RWPE1 (cell line): ENCODE data around the gene RIBC1.
"Not testable (repeated sequence)": the region's sequence is repeated elsewhere in the genome, so short reads cannot be mapped to it uniquely, and the experiment has no call there.

Experiments
- CTCF ChIA-PET: fragments of 350-600 bp; sonication (Branson Sonifier 250); formaldehyde crosslinking; extraction: SDS; loops from one replicate; lab custom pipeline; 2021; lab: Yijun Ruan, JAX
- POLR2A ChIA-PET: fragments of 400-600 bp; formaldehyde crosslinking; extraction: SDS; loops from one replicate; lab custom pipeline; 2020; ENCODE audit warnings: antibody characterized with exemption; ENCODE audit not compliant: low non-redundant PET; lab: Yijun Ruan, JAX
- DNase-seq: peaks from one replicate; pipeline ENCODE4 v3.0.0; 2012; ENCODE audit warnings: low spot score
- H3K27ac ChIP-seq: fragments of 450-650 bp; 2 replicates; pipeline ENCODE4 v1.5.1; 2017
- CTCF ChIP-seq: fragments of 450-650 bp; conservative IDR thresholded peaks from 2 replicates; pipeline ENCODE4 v1.5.1; 2017; ENCODE audit warnings: low read depth, mild to moderate bottlenecking

RIBC1 gene

GRCh38 chrX:53449632-53450031, 27.0 kb downstream of the RIBC1 start:
- TF ChIP-seq CTCF: no peak
- CTCF ChIA-PET: no interaction called here
- DNase-seq: no peak
- H3K27ac ChIP-seq: no peak overlapping the region
- POLR2A ChIA-PET: no interaction called here

- no peak for TF ChIP-seq CTCF
- no peak for DNase-seq
- ChIA-PET POLR2A (no interaction called here), CTCF (no interaction called here)
- H3K27ac ChIP-seq: no peak overlapping the region
These were observed 30.1 kb downstream of the RIBC1 start for GRCh38 chrX:53452812-53453211.

- no peak for TF ChIP-seq CTCF
- no peak for DNase-seq
- H3K27ac ChIP-seq: no peak overlapping the region
- ChIA-PET POLR2A (no interaction called here), CTCF (no interaction called here)
These were observed 33.6 kb downstream of the RIBC1 start for GRCh38 chrX:53456254-53456653.

- no peak overlapping the region for H3K27ac ChIP-seq
- CTCF ChIA-PET: interaction anchor here (0.6 to 1.5 kb wide), 3 partner anchors 10 to 127 kb away, joined by 4 to 6 read pairs (median 5); no protein-coding TSS in a partner anchor
- TF ChIP-seq CTCF: no peak
- POLR2A ChIA-PET: no interaction called here
- no peak for DNase-seq
These were observed 35.4 kb downstream of the RIBC1 start for GRCh38 chrX:53458082-53458481.

GRCh38 chrX:53468659-53469058, 46.0 kb downstream of the RIBC1 start:
- POLR2A ChIA-PET, CTCF ChIA-PET, H3K27ac ChIP-seq, DNase-seq: not testable (repeated sequence)

- POLR2A ChIA-PET: no interaction called here
- TF ChIP-seq CTCF: no peak
- CTCF ChIA-PET: no interaction called here
- DNase-seq: no peak
- H3K27ac ChIP-seq: no peak overlapping the region
These were observed 48.7 kb downstream of the RIBC1 start for GRCh38 chrX:53471346-53471745.

GRCh38 chrX:53474707-53475106, 52.0 kb downstream of the RIBC1 start:
- TF ChIP-seq CTCF: no peak
- POLR2A ChIA-PET: no interaction called here
- H3K27ac ChIP-seq: no peak overlapping the region
- no peak for DNase-seq
- CTCF ChIA-PET: no interaction called here
